Right hindlimb (tissue), 1 donor: ENCODE measurements around the gene ADAM11.
A peak's percentile ranks its signal among the peaks of the same experiment; 100 is the strongest.
"Not testable (repeated sequence)": the region's sequence is repeated elsewhere in the genome, so short reads cannot be mapped to it uniquely, and the experiment has no call there.

ENCODE experiments used
- DNase-seq: peaks from one replicate; pipeline ENCODE4 v3.0.0-alpha.2; 2018

Gene ADAM11

GRCh38 chr17:44758414-44759085 is at the start of gene ADAM11:
ADAM11 (plus strand) TSS chr17:44758988; CDS start chr17:44759200, 212 bp downstream.
- DNase-seq = no peak

DNA sequence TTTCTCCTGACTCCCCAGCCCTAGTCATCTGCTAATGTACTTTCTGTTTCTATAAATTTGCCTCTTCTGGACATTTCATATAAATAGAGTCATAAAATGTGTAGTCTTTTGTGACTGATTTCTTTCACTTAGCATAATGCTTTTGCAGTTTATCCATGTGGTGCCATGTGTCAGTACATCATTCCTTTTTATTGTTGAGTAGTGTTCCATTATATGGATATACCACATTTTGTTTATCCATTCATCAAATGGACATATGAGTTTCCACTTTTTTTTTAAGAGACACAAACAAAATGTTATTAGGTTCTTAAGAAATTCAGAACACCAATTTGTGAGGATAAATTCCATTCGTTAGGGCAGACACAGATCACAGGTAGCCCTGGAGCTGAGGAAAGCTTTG is 39.3 kb upstream of the ADAM11 start:
- no peak for DNase-seq

DNA sequence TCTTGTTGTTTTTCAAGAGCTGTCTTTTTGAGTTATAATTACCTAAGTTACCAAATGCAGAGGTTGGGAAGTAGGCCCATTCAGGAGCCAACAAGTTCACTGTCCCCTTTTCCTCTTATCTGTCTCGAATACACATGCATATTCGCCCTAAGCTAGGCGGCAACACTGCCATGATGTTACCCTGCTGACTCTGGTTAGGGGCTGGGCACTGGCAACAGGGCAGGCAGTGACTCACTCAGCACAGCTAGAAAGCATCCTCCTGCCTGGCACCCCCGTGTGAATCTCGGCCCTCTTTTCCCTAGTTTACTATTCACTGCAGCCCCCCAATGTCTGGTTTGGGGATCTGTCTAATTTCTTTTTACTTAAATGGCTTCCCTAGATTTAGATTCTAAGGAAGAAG is 36.5 kb upstream of the ADAM11 start:
- DNase-seq = no peak

- DNase-seq = not testable (repeated sequence)
These were observed 32.7 kb upstream of the ADAM11 start for GRCh38 chr17:44726121-44726520.

GRCh38 chr17:44733753-44734152 is 25.0 kb upstream of the ADAM11 start:
- DNase-seq = no peak

DNA sequence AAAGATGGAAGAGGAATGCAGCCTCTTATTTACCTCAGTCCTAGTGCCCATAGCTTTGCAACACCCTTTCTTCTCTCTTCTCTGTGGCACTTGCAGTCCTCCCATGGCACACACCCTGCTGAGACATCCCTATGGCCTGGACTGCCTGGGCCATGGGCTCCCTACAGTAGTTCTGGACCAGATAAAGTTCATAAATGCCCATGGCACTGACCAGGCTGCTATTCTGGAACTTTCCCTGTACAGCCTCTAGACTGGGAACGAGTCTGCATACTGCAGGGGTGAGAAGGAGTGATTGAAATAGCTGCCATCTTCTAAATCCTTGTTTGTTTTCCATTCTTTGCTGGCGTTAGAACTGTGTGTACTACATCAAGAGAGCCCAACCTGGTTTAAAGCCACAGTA is 24.5 kb upstream of the ADAM11 start:
- DNase-seq = no peak

GRCh38 chr17:44736551-44737240 is 22.1 kb upstream of the ADAM11 start:
- no peak for DNase-seq

GRCh38 chr17:44738214-44738906 is 20.4 kb upstream of the ADAM11 start:
- DNase-seq = no peak

GRCh38 chr17:44741316-44741715 is 17.5 kb upstream of the ADAM11 start:
- DNase-seq = no peak

GRCh38 chr17:44745301-44745700 is 13.5 kb upstream of the ADAM11 start:
- no peak for DNase-seq

GRCh38 chr17:44745738-44746137 is 13.1 kb upstream of the ADAM11 start:
- DNase-seq = not testable (repeated sequence)

DNA sequence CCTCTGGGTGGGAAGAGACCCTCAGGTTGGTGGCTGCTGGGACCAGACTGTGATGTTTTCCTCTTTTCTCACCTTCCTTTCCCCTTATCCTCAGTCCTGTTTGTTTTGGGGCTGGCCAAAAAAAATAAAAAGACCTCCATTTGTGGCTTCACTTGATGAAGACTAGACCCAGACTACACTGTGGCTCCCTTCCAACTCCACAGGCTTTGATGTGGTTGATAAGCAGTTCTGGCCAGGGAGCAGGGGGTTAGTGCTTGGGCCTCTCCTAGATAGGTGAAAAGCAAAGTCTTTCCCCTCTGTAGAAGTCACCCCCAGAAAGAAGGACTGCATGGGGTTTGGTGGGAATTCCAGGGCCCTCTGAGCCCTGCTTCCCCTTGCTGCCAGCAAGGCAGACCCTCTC is 11.2 kb upstream of the ADAM11 start:
- DNase-seq = no peak

- peak; percentile 86 for DNase-seq
These were observed 9.5 kb upstream of the ADAM11 start for GRCh38 chr17:44749076-44749979.

DNA sequence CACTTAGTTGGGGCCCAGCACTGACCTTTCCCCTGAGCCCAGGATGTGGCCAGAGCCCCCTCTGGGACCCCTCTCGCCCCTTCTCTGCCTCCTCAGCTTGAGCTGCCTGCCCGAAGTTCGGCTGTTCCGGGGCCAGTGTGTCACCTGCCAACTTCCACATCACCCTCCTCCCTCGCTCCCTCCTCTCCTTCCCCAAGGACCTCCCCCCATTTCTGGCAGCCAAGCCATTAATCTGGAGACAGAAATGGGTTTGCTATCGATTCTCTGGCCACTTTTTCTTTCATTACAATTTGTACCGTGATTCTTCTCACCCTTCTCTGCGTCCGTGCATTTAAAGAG is 8.8 kb upstream of the ADAM11 start:
- no peak for DNase-seq

GRCh38 chr17:44751331-44751730 is 7.5 kb upstream of the ADAM11 start:
- no peak for DNase-seq

GRCh38 chr17:44751806-44752205 is 7.0 kb upstream of the ADAM11 start:
- DNase-seq = no peak

GRCh38 chr17:44752953-44753861 is 5.6 kb upstream of the ADAM11 start:
- DNase-seq = no peak

GRCh38 chr17:44754276-44754675 is 4.5 kb upstream of the ADAM11 start:
- no peak for DNase-seq

DNA sequence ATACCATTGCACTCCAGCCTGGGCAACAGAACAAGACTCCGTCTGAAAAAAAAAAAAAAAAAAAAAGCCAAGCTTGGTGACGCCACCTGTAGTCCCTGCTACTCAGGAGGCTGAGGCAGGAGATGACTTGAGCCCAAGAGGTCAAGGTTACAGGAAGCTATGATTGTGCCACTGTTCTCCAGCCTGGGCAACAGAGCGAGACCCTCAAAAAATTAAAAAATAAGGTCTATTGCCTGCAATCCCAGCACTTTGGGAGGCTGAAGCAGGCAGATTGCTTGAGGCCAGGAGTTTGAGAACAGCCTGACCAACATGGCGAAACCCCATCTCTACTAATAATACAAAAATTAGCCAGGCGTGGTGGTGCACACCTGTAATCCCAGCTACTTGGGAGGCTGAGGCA is 3.6 kb upstream of the ADAM11 start:
- DNase-seq = not testable (repeated sequence)

DNA sequence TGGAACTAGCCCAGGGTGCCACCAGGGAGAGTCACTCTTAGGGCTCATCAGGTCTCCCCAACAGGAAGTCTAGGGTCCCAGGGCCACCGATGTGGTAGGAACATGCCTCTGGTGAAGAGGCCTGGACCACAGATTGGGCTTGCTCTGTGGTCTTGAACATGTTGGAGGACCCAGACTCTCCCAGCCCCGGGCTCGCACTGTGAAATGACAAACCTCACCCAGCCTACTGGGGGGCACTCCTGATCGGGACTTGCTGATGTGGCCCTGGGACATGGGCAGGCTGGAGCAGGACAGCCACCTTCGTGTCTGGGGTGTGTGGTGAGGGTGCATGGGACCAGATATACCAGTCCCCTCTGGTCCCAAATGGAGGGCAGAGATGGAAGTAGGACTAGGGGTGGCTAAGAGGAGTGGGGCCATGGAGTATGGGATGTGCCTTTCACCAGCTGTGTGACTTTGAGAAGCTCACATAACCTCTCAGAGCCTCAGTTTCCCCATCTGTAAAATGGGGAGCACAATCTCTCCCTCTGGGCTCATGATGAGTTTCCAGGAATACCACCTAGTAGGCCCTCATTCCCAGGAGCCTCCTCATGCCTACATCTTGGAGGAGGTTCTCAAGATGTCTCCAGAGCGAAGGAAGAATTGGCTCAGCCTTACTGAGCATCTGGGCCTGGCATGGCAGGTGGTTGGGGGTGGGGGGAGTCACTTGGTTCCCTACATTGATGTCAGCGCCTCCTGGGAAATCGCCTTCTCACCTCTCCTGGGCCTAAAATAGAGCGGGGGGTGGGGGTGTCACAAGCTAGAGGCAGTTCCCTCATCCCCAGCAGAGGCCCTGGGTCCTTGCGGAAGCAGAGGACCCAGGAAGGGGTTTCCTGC is 1.5 kb upstream of the ADAM11 start:
- no peak for DNase-seq

GRCh38 chr17:44757918-44758413 is 822 bp upstream of the ADAM11 start:
- no peak for DNase-seq
